ENCODE measurements around the gene TMEM198.

Gene TMEM198

DNA sequence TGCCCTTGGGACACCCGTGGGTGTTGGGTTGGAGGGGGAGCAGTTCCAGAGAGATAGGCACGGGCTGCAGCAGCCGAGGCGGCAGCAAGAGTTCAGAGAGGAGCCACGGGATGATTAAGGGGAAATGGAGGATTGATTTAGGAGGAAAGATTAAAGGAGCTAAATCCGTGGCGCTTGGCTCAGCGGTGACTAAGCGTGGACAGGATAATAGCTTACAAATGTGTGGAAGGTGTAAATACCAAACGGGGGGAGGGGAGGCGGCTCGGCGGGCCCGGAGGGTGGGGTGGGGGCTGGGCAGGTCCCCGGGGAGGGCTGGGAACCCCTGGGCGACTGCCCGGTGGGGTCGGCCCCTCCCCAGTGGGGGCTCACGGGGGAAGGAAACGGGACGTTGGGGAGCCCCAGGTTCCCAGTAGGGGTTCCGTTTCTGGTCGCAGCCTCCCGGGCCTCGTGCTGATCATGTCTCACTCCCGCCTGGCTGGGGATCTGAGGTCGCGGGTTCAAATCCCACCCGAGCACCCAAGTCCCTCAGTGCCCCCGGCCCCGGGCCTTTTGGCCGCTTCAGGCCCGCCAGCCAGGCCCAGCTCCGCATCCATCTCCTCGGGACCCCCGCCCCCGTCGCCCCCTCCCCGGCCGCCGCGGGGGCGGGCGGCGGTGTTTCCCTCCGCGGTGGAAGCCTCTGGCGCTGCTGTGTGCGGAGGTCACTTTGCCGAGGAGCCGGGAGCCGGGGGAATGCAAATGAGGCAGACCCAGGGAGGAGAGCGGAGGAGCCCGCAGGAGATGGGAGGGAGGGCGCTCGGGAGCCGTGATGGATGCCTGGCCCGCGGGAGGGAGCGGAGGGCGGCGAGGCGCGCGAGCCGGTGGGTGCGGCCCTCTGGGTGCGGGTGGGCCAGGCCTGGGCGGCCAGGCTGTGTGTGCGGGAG, 21.5 kb upstream of the TMEM198 start:
- POLR2A ChIA-PET: interaction anchor here (0.5 to 1.6 kb wide), 3 partner anchors 12 to 115 kb away, joined by 3 to 6 read pairs (median 6); no protein-coding TSS in a partner anchor
- CTCF ChIA-PET: interaction anchor here (0.6 to 3.8 kb wide), 9 partner anchors 8 to 132 kb away, joined by 3 to 25 read pairs (median 4); partner anchors contain the start of genes ASIC4 and GMPPA
- TF ChIP-seq ELF4 (IDR thresholded peaks at IDR 0.05) (no peak), FOXA1 (IDR thresholded peaks at IDR 0.05) (no peak), LEF1 (IDR thresholded peaks at IDR 0.05; ENCODE audit: borderline replicate concordance) (no peak), SUZ12 (IDR thresholded peaks at IDR 0.05) (no peak), NFRKB (IDR thresholded peaks at IDR 0.05) (no peak), ARNT (IDR thresholded peaks at IDR 0.05) (no peak)
- DNase-seq (ENCODE audit: extremely low spot score): peak; percentile 66

DNA sequence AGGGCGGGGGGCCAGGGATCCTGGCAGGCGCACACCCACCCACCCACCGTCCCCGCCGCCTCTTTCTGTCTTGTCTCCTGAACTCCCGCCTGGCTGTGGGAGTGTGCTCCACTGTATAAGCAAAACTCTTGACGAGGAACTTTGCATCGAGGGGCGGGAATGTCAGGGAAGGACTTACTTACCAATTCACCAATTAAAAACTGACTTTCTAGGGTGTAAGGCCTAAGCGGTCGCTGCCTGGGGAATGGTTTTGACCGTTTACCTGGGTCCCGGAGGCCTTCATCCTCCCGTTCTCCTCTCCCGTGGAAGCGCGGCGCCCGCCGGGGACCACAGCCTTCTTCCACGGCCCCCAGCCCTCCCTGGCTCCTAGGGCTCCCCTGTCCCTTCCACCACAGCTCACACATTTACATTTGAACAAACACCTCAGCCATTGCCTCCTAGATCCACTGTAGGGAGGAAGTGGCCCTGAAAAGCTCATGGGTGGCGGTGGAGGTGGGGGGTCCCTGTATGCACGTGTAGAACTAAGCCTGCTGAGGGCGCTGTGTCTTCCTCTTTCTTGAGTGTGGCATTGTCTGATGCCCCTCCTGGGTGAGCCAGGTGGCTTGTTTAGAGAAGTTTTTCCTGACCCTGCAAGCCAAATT, 20.7 kb upstream of the TMEM198 start:
- no peak for DNase-seq (ENCODE audit: extremely low spot score)
- CTCF ChIA-PET: interaction anchor here (0.7 to 3.8 kb wide), 6 partner anchors 9 to 133 kb away, joined by 3 to 25 read pairs (median 4); partner anchors contain the start of genes ASIC4 and GMPPA
- TF ChIP-seq NFRKB (IDR thresholded peaks at IDR 0.05) (no peak), ELF4 (IDR thresholded peaks at IDR 0.05) (no peak), FOXM1 (IDR thresholded peaks at IDR 0.05; ENCODE audit: borderline replicate concordance) (no peak), FOXA1 (IDR thresholded peaks at IDR 0.05) (no peak)
- POLR2A ChIA-PET: interaction anchor here (0.5 to 1.6 kb wide), 3 partner anchors 26 to 880 kb away, joined by 3 to 6 read pairs (median 3); no protein-coding TSS in a partner anchor

DNA sequence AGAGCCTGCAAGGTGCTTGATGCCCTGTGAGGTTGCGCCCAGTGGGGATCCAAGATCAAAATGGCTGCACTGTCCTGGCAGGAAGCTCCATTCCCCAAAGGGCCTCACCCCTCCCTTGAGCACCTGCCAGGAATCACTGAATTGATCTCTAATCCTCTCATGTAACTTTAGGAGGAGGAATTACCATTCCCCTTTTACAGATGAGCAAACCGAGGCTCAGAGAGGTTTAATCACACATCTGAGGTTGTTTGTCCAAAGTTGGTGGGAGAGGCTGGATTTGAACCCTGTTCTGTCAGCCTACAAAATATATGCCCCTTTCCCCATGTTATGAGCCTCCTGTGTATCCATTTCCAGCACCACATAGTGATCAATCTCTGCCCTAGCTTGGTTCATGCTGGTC, 19.0 kb upstream of the TMEM198 start:
- TF ChIP-seq BHLHE40 (IDR thresholded peaks at IDR 0.05; ENCODE audit: borderline replicate concordance) (no peak), L3MBTL2 (conservative IDR thresholded peaks at IDR 0.05) (no peak), ELF4 (IDR thresholded peaks at IDR 0.05) (no peak), ARNT (IDR thresholded peaks at IDR 0.05) (no peak), FOXA1 (IDR thresholded peaks at IDR 0.05) (no peak), ZNF384 (IDR thresholded peaks at IDR 0.05) (no peak)
- POLR2A ChIA-PET: no interaction called here
- no peak for DNase-seq (ENCODE audit: extremely low spot score)
- CTCF ChIA-PET: interaction anchor here (3.8 kb wide), 1 partner anchor 15 kb away, joined by 25 read pairs; no protein-coding TSS in a partner anchor

DNA sequence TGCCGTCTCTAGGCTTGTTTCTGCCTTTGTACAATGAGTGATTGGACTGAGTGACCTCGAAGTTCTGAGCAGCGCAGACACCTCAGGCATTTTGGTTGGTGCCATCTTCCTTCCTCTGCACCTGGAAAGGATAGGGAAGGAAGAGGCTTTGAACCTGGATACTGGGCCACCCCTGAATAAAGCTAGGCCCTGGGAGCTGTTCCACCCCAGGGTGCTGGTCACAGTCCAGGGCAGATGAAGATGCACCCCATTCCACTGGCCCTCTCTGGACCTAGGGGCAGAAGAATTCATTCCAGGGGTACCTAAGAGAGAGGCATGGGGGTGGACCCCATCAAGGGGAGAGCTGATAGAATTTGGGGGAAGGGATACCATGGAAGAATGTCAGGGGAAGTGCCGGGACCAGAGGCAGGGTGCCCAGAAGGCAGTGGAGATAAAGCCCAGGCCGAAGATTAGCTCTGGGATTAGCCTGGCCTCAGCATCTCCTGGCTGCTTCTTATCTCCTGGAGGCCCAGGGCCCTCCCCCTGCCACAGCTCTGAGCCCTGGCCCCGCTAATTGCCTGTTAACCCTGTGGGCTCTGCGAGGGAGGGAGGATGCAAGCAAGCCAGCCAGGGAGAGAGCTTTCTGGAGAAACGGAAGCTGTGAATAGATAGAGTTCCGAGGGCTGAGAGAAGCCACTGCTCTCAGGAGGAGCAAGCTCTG, 18.1 kb upstream of the TMEM198 start:
- POLR2A ChIA-PET: interaction anchor here (1.6 to 2.0 kb wide), 2 partner anchors 16 to 27 kb away, joined by 3 to 6 read pairs; partner anchors contain the start of gene GMPPA
- DNase-seq (ENCODE audit: extremely low spot score): no peak
- CTCF ChIA-PET: interaction anchor here (0.6 to 3.8 kb wide), 7 partner anchors 12 to 389 kb away, joined by 3 to 25 read pairs (median 6); partner anchors contain the start of gene ASIC4
- TF ChIP-seq SP1 (IDR thresholded peaks at IDR 0.05) (no peak), ELF4 (IDR thresholded peaks at IDR 0.05) (no peak), SUZ12 (IDR thresholded peaks at IDR 0.05) (no peak), HDGF (IDR thresholded peaks at IDR 0.05; ENCODE audit: borderline replicate concordance) (no peak), LEF1 (IDR thresholded peaks at IDR 0.05; ENCODE audit: borderline replicate concordance) (no peak), L3MBTL2 (conservative IDR thresholded peaks at IDR 0.05) (no peak)
- TF ChIP-seq, protein P1, sequence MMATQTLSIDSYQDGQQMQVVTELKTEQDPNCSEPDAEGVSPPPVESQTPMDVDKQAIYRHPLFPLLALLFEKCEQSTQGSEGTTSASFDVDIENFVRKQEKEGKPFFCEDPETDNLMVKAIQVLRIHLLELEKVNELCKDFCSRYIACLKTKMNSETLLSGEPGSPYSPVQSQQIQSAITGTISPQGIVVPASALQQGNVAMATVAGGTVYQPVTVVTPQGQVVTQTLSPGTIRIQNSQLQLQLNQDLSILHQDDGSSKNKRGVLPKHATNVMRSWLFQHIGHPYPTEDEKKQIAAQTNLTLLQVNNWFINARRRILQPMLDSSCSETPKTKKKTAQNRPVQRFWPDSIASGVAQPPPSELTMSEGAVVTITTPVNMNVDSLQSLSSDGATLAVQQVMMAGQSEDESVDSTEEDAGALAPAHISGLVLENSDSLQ (IDR thresholded peaks at IDR 0.05): no peak

DNA sequence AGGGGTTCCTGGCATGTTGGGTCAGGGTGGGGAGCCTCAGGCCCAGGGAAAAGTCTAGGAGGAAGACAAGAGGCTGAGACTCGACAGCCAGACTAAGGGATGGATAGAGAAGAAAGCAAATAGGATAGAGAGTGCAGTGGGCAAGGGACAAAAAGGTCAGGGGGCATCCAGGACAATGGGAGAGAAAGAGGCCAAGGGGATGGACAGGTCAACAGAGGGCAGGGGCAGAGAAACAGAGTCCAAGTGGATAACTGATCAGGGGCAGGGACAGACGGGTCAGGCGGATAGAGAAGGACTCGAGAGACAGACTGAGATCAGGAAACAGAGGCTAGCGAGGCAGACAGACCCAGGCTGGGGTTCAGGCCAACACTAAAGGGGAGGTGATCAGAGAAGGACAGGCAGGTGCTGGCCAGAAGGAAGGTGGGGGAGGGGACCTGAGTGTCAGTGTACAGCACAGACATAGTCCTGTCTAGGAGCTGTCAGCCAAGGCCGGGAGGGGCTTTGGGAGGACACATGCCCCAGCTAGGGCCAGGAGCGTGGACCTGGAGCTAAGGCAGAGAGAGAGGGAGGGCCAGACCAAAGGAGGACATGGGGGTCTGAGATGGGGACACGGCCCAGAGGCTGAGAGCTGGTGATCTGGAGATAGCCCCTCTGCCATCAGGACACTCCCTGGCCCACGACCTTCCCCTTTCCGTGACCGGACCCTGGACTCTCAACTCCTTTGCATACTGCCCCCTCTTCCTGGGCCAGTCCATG, 17.3 kb upstream of the TMEM198 start:
- DNase-seq (ENCODE audit: extremely low spot score): no peak
- TF ChIP-seq FOXA1 (IDR thresholded peaks at IDR 0.05) (no peak), ARNT (IDR thresholded peaks at IDR 0.05) (no peak), TARDBP (IDR thresholded peaks at IDR 0.05) (no peak), NFRKB (IDR thresholded peaks at IDR 0.05) (no peak), LEF1 (IDR thresholded peaks at IDR 0.05; ENCODE audit: borderline replicate concordance) (no peak)
- ChIA-PET POLR2A (interaction anchor here (1.6 to 2.0 kb wide), 2 partner anchors 17 to 28 kb away, joined by 3 to 6 read pairs; partner anchors contain the start of gene GMPPA), CTCF (interaction anchor here (0.6 to 3.8 kb wide), 10 partner anchors 13 to 388 kb away, joined by 3 to 25 read pairs (median 5); partner anchors contain the start of gene ASIC4)

DNA sequence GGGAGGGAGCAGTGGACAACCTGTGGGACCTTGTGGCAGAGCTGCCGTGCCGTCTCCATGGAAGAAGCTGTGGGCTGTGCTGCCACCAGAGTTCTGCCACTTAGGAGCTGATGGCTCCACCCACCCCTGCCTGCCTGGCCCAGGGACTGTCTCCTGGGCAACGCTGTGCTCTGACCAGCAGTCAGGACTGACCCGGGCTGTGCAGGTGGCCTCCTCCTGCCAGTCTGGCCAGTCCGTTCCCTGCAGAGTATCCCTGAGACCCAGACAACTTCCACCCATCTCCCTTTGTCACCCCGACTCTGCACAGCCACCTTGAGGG, 16.8 kb upstream of the TMEM198 start:
- ChIA-PET POLR2A (interaction anchor here (1.6 to 2.0 kb wide), 2 partner anchors 17 to 28 kb away, joined by 3 to 6 read pairs; partner anchors contain the start of gene GMPPA), CTCF (interaction anchor here (0.7 to 3.0 kb wide), 6 partner anchors 9 to 51 kb away, joined by 3 to 20 read pairs (median 4); a partner anchor contains a TSS)
- no peak for DNase-seq (ENCODE audit: extremely low spot score)
- no peak for TF ChIP-seq L3MBTL2 (conservative IDR thresholded peaks at IDR 0.05)
- TF ChIP-seq LEF1 (IDR thresholded peaks at IDR 0.05; ENCODE audit: borderline replicate concordance): no peak

DNA sequence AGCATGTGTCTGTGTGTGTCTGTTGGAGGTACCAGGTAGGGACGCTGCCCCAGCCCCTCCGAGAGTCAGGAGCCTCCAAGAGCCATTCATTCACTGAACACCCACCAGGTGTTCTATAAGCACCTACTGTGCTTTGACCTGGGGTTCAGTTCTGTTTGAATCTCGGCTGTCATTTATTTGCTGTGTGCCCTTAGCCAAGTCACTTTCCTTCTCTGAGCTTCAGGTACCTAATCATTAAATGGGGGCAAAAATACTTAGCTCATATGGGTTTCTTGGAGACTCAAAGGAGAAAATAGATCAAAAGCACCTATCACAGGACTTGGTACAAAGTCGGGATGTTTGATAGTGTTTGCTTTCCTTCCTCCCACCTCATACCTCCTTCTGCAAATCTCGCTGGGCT, 16.4 kb upstream of the TMEM198 start:
- TF ChIP-seq NFRKB (IDR thresholded peaks at IDR 0.05) (no peak), SUZ12 (IDR thresholded peaks at IDR 0.05) (no peak), TARDBP (IDR thresholded peaks at IDR 0.05) (no peak), FOXK2 (IDR thresholded peaks at IDR 0.05) (no peak), CTBP1 (IDR thresholded peaks at IDR 0.05; ENCODE audit: borderline replicate concordance) (no peak), FOXM1 (IDR thresholded peaks at IDR 0.05; ENCODE audit: borderline replicate concordance) (no peak), FOXA1 (IDR thresholded peaks at IDR 0.05) (no peak), SP1 (IDR thresholded peaks at IDR 0.05) (no peak), L3MBTL2 (conservative IDR thresholded peaks at IDR 0.05) (no peak), LEF1 (IDR thresholded peaks at IDR 0.05; ENCODE audit: borderline replicate concordance) (no peak), ELF4 (IDR thresholded peaks at IDR 0.05) (no peak)
- TF ChIP-seq, protein P1 (IDR thresholded peaks at IDR 0.05): no peak
- POLR2A ChIA-PET: interaction anchor here (2.0 kb wide), 2 partner anchors 10 to 29 kb away, joined by 6 to 7 read pairs; partner anchors contain the start of gene GMPPA
- no peak for DNase-seq (ENCODE audit: extremely low spot score)
- CTCF ChIA-PET: interaction anchor here (0.7 to 3.0 kb wide), 11 partner anchors 9 to 124 kb away, joined by 3 to 28 read pairs (median 5); a partner anchor contains a TSS

All from HEK293T (cell line).